HG03066 (cell line): ENCODE data around the gene ESM1.
"Not testable (repeated sequence)": the region's sequence is repeated elsewhere in the genome, so short reads cannot be mapped to it uniquely, and the experiment has no call there.

Experiments
- ATAC-seq: cut with Tn5 transposase; IDR thresholded peaks from one replicate; pipeline ENCODE4 v1.9.1; 2021; ENCODE audit warnings: low read depth; ENCODE audit not compliant: unreplicated experiment

Gene ESM1

GRCh38 chr5:54985301-54986268 lies at the start of gene ESM1:
Gene ESM1 (minus strand): TSS chr5:54985593. CDS start chr5:54985517, 76 bp downstream.
- no peak for ATAC-seq

- ATAC-seq, result no peak
Observed at GRCh38 chr5:55033568-55033967, 48.2 kb upstream of the ESM1 start.

GRCh38 chr5:55031492-55031891 lies 46.1 kb upstream of the ESM1 start:
- no peak for ATAC-seq

- ATAC-seq, result no peak
Observed at GRCh38 chr5:55030676-55031369, 45.4 kb upstream of the ESM1 start.

- no peak for ATAC-seq
Observed at GRCh38 chr5:55030220-55030619, 44.8 kb upstream of the ESM1 start.

- no peak for ATAC-seq
Observed at GRCh38 chr5:55027595-55027994, 42.2 kb upstream of the ESM1 start.

- no peak for ATAC-seq
Observed at GRCh38 chr5:55022450-55022849, 37.1 kb upstream of the ESM1 start.

GRCh38 chr5:55021821-55022220 lies 36.4 kb upstream of the ESM1 start:
- no peak for ATAC-seq

GRCh38 chr5:55021410-55021809 lies 36.0 kb upstream of the ESM1 start:
- no peak for ATAC-seq

- not testable (repeated sequence) for ATAC-seq
Observed at GRCh38 chr5:55010149-55010548, 24.8 kb upstream of the ESM1 start.

GRCh38 chr5:55004729-55005128 lies 19.3 kb upstream of the ESM1 start:
- no peak for ATAC-seq

GRCh38 chr5:55003432-55004065 lies 18.2 kb upstream of the ESM1 start:
- ATAC-seq, result no peak

- ATAC-seq, result not testable (repeated sequence)
Observed at GRCh38 chr5:55002166-55002565, 16.8 kb upstream of the ESM1 start.

GRCh38 chr5:54997081-54997480 lies 11.7 kb upstream of the ESM1 start:
- no peak for ATAC-seq

- no peak for ATAC-seq
Observed at GRCh38 chr5:54996466-54996865, 11.1 kb upstream of the ESM1 start.

- ATAC-seq, result no peak
Observed at GRCh38 chr5:54995168-54995567, 9.8 kb upstream of the ESM1 start.

GRCh38 chr5:54994628-54995027 lies 9.2 kb upstream of the ESM1 start:
- no peak for ATAC-seq

GRCh38 chr5:54993318-54993717 lies 7.9 kb upstream of the ESM1 start:
- ATAC-seq, result no peak

- ATAC-seq, result no peak
Observed at GRCh38 chr5:54991416-54991815, 6.0 kb upstream of the ESM1 start.

GRCh38 chr5:54990841-54991258 lies 5.5 kb upstream of the ESM1 start:
- no peak for ATAC-seq

GRCh38 chr5:54988817-54989216 lies 3.4 kb upstream of the ESM1 start:
- ATAC-seq, result no peak
